ENCODE results near the gene RNU6-8.

The RNU6-8 gene

GRCh38 chr14:32203928-32204357, 874 bp upstream of the RNU6-8 start:
- DNase-seq (ENCODE audit: low spot score), result peak; percentile 10

GRCh38 chr14:32202491-32202997, 525 bp downstream of the RNU6-8 start:
- no peak for DNase-seq (ENCODE audit: low spot score)

- peak; percentile 21 for DNase-seq (ENCODE audit: low spot score)
Measured at GRCh38 chr14:32201816-32202490, 1.1 kb downstream of the RNU6-8 start, which contains the start of gene RNU6-7. RNU6-7 (plus strand) TSS chr14:32202045.

- DNase-seq (ENCODE audit: low spot score), result peak; percentile 77
Measured at GRCh38 chr14:32201193-32201815, 1.8 kb downstream of the RNU6-8 start.

- no peak for DNase-seq (ENCODE audit: low spot score)
Measured at GRCh38 chr14:32200368-32201192, 2.5 kb downstream of the RNU6-8 start.

- no peak for DNase-seq (ENCODE audit: low spot score)
Measured at GRCh38 chr14:32197919-32198318, 5.2 kb downstream of the RNU6-8 start.

- no peak for DNase-seq (ENCODE audit: low spot score)
Measured at GRCh38 chr14:32195636-32196035, 7.4 kb downstream of the RNU6-8 start.

GRCh38 chr14:32193532-32193931, 9.5 kb downstream of the RNU6-8 start:
- no peak for DNase-seq (ENCODE audit: low spot score)

- no peak for DNase-seq (ENCODE audit: low spot score)
Measured at GRCh38 chr14:32192712-32193373, 10.2 kb downstream of the RNU6-8 start.

GRCh38 chr14:32190673-32191072, 12.4 kb downstream of the RNU6-8 start:
- DNase-seq (ENCODE audit: low spot score), result no peak

GRCh38 chr14:32189811-32190210, 13.3 kb downstream of the RNU6-8 start:
- DNase-seq (ENCODE audit: low spot score), result no peak

GRCh38 chr14:32186248-32186647, 16.8 kb downstream of the RNU6-8 start:
- no peak for DNase-seq (ENCODE audit: low spot score)

GRCh38 chr14:32185097-32185496, 18.0 kb downstream of the RNU6-8 start:
- DNase-seq (ENCODE audit: low spot score), result no peak

GRCh38 chr14:32183151-32184058, 19.7 kb downstream of the RNU6-8 start:
- no peak for DNase-seq (ENCODE audit: low spot score)

- no peak for DNase-seq (ENCODE audit: low spot score)
Measured at GRCh38 chr14:32171469-32171868, 31.6 kb downstream of the RNU6-8 start.

GRCh38 chr14:32169191-32169590, 33.9 kb downstream of the RNU6-8 start:
- no peak for DNase-seq (ENCODE audit: low spot score)

- no peak for DNase-seq (ENCODE audit: low spot score)
Measured at GRCh38 chr14:32167907-32168306, 35.2 kb downstream of the RNU6-8 start.

- DNase-seq (ENCODE audit: low spot score), result no peak
Measured at GRCh38 chr14:32166924-32167323, 36.1 kb downstream of the RNU6-8 start.

- DNase-seq (ENCODE audit: low spot score), result no peak
Measured at GRCh38 chr14:32166029-32166428, 37.0 kb downstream of the RNU6-8 start.
